Endothelial cell of umbilical vein (primary cell): ENCODE results near the gene SLC1A3. TPM values are rescaled to one million over a fixed set of nuclear protein-coding genes. Genes with fewer than 3 reads are reported as not detected.

Source experiments
- Bru-seq: library from RNA; stranded (reverse); fragments of 400-500 nt; gene quantifications from one replicate; lab custom pipeline; 2021; lab: Mats Ljungman, UMichigan
- BruChase-seq, 2 experiments: library from RNA; stranded (reverse); fragments of 400-500 nt; gene quantifications; one replicate each; lab custom pipeline; 2021; lab: Mats Ljungman, UMichigan
- BruUV-seq: library from RNA; stranded (reverse); fragments of 400-500 nt; replicated peaks from 2 replicates; lab custom pipeline; 2021; lab: Mats Ljungman, UMichigan
- CTCF ChIA-PET: fragments of 300-600, 350-600 bp; sonication (Branson Sonifier 250); formaldehyde crosslinking; loops from one replicate; lab custom pipeline; 2021; ENCODE audit warnings: antibody characterized with exemption, inconsistent platforms; lab: Charles Lee
- POLR2A ChIA-PET: fragments of 300-600, 350-600 bp; sonication (Branson Sonifier 250); formaldehyde crosslinking; loops from one replicate; lab custom pipeline; 2021; ENCODE audit warnings: antibody characterized with exemption, inconsistent platforms; lab: Charles Lee
- DNase-seq: peaks from one replicate; pipeline ENCODE4 v3.0.0-alpha.2; 2011; ENCODE audit warnings: low read depth, low spot score
- FAIRE-seq: peaks from 2 replicates; lab custom pipeline; 2011; peaks lifted over from hg19 to GRCh38; lab: Jason Lieb, UNC
- H2AFZ ChIP-seq: 2 replicates; pipeline ENCODE4 v1.6.0; 2012; ENCODE audit warnings: low read depth, low read length, control low read depth, inconsistent platforms
- H3K27ac ChIP-seq: 2 replicates; pipeline ENCODE4 v1.5.1; 2011; ENCODE audit warnings: low read depth, mild to moderate bottlenecking, control low read depth, low read length, moderate library complexity; ENCODE audit not compliant: insufficient read depth
- H3K27me3 ChIP-seq, 2 experiments: 2 replicates each; pipeline versions ENCODE4 v1.6.0 to v1.6.1; 2011; ENCODE audit warnings: low read length in 2 of 2, mixed read lengths in 1 of 2; ENCODE audit not compliant: control insufficient read depth in 2 of 2, insufficient read depth in 2 of 2
- H3K36me3 ChIP-seq, 2 experiments: 2 replicates in 1 of 2; 3 replicates in 1 of 2; pipeline ENCODE4 v1.5.1; 2011; ENCODE audit warnings: low read length in 2 of 2, mild to moderate bottlenecking in 1 of 2, moderate library complexity in 1 of 2; ENCODE audit not compliant: control insufficient read depth in 2 of 2, insufficient read depth in 2 of 2; ENCODE audit errors: extremely low read depth in 1 of 2
- H3K4me1 ChIP-seq: 3 replicates; pipeline ENCODE4 v1.5.1; 2011; ENCODE audit warnings: mild to moderate bottlenecking, low read length; ENCODE audit not compliant: control insufficient read depth, insufficient read depth; ENCODE audit errors: extremely low read depth
- H3K4me2 ChIP-seq: 2 replicates; pipeline ENCODE4 v1.6.1; 2011; ENCODE audit warnings: low read length, control low read depth, mixed read lengths; ENCODE audit not compliant: insufficient read depth
- H3K4me3 ChIP-seq, 3 experiments: fragments of 200-600 bp in 1 of 3; sonication (generic), shearing (Covaris generic) in 1 of 3; replicated peaks in 1 of 3; 2 replicates each; pipeline ENCODE4 v1.5.1; 2011 to 2016; ENCODE audit warnings: control low read depth in 3 of 3, low read length in 3 of 3, mild to moderate bottlenecking in 2 of 3, inconsistent platforms in 1 of 3, low read depth in 1 of 3, moderate library complexity in 1 of 3; ENCODE audit not compliant: insufficient read depth in 1 of 3
- H3K79me2 ChIP-seq: 2 replicates; pipeline ENCODE4 v1.6.0; 2012; ENCODE audit warnings: low read length, inconsistent platforms; ENCODE audit not compliant: control insufficient read depth, insufficient read depth
- H3K9ac ChIP-seq: replicated peaks from 2 replicates; pipeline ENCODE3; 2011; ENCODE audit warnings: low read length, control low read depth; ENCODE audit not compliant: insufficient read depth; ENCODE audit errors: extremely low read depth
- H3K9me1 ChIP-seq: replicated peaks from 3 replicates; pipeline ENCODE4 v1.6.0; 2011; ENCODE audit warnings: mild to moderate bottlenecking, low read length; ENCODE audit not compliant: control insufficient read depth, insufficient read depth; ENCODE audit errors: extremely low read depth
- H3K9me3 ChIP-seq: replicated peaks from 2 replicates; pipeline ENCODE4 v1.5.1; 2012; ENCODE audit warnings: low read length, inconsistent platforms; ENCODE audit not compliant: control insufficient read depth, insufficient read depth
- H4K20me1 ChIP-seq: replicated peaks from 2 replicates; pipeline ENCODE3; 2011; ENCODE audit warnings: mild to moderate bottlenecking, low read length; ENCODE audit not compliant: control insufficient read depth, insufficient read depth; ENCODE audit errors: extremely low read depth
- EZH2 ChIP-seq: IDR thresholded peaks from 2 replicates; pipeline ENCODE4 v1.6.1; 2012; ENCODE audit warnings: borderline replicate concordance, low read depth, mild to moderate bottlenecking, moderate library complexity, low read length, inconsistent platforms; ENCODE audit not compliant: severe bottlenecking
- FOS ChIP-seq: IDR thresholded peaks from 2 replicates; pipeline ENCODE4 v1.6.1; 2011; ENCODE audit warnings: mild to moderate bottlenecking, low read length, moderate library complexity, borderline replicate concordance; ENCODE audit not compliant: insufficient read depth
- GATA2 ChIP-seq: IDR thresholded peaks from 2 replicates; pipeline ENCODE4 v1.7.0; 2011; ENCODE audit warnings: low read depth, mild to moderate bottlenecking, moderate library complexity, mixed read lengths, low read length; ENCODE audit not compliant: insufficient read length, insufficient read depth
- JUN ChIP-seq: IDR thresholded peaks from 2 replicates; pipeline ENCODE4 v1.6.1; 2011; ENCODE audit warnings: borderline replicate concordance, low read depth; ENCODE audit not compliant: insufficient read length, insufficient read depth
- MYC ChIP-seq: IDR thresholded peaks from one replicate; pipeline ENCODE4 v1.6.1; 2011; ENCODE audit warnings: mild to moderate bottlenecking, low read depth, low read length
- POLR2A ChIP-seq: IDR thresholded peaks from 2 replicates; pipeline ENCODE4 v1.6.1; 2012; ENCODE audit warnings: low read depth, mild to moderate bottlenecking, control low read depth, low read length
- POLR2AphosphoS5 ChIP-seq: IDR thresholded peaks from 2 replicates; pipeline ENCODE4 v1.6.1; 2012; ENCODE audit warnings: low read depth, mild to moderate bottlenecking, control low read depth, low read length, moderate library complexity; ENCODE audit not compliant: insufficient read depth
- dilution Hi-C: fragments of 300-500 bp; cut with MboI; formaldehyde crosslinking; loops from one replicate; pipeline ENCODE4 v1.15.0; 2019; ENCODE audit warnings: low sequenced_read_pairs; ENCODE audit not compliant: extremely low pct_ligation_motif_present
- intact Hi-C: fragments of 100-400 bp; cut with micrococcal nuclease; formaldehyde crosslinking; loops from one replicate; pipeline ENCODE4 v1.10.0; 2022
- long read RNA-seq: library from polyadenylated mRNA; stranded (forward); transcript quantifications from one replicate; pipeline ENCODE4 v2.0.0, GENCODE V29; 2021
- polyA minus RNA-seq, 3 experiments: library from RNA; depleted of rRNA, polyadenylated mRNA; stranded (reverse); fragments of >200 nt; gene quantifications; 1 replicate in 1 of 3; 2 replicates in 2 of 3; pipeline ENCODE4 v1.2.3, GENCODE V29; 2011
- polyA plus RNA-seq, 4 experiments: library from polyadenylated mRNA; depleted of rRNA in 3 of 4; stranded (reverse) in 3 of 4; unstranded in 1 of 4; fragments of >200 nt; gene quantifications; 2 replicates each; pipeline versions ENCODE4 v1.2.1 to v1.2.3, GENCODE V29; 2011 to 2012; ENCODE audit warnings: missing spikeins in 1 of 4
- total RNA-seq: library from RNA; stranded (reverse); gene quantifications from 2 replicates; pipeline ENCODE4 v1.2.3, GENCODE V29; 2021
- TF ChIP-seq, protein P1 (sequence below), 2 donors: IDR thresholded peaks; 1 replicate in 1 of 2; 2 replicates in 1 of 2; pipeline ENCODE4 v1.5.1; 2011; ENCODE audit warnings: low read length in 2 of 2, mild to moderate bottlenecking in 2 of 2, moderate library complexity in 2 of 2, control low read depth in 1 of 2, inconsistent platforms in 1 of 2, low read depth in 1 of 2; ENCODE audit not compliant: insufficient read depth in 1 of 2; ENCODE audit errors: extremely low read depth in 1 of 2
- TF ChIP-seq, protein P2 (sequence below): IDR thresholded peaks from 2 replicates; pipeline ENCODE4 v1.6.1; 2011; ENCODE audit not compliant: insufficient read depth, insufficient read length

The SLC1A3 gene
- total RNA-seq: 0.44 TPM in 1 of 2 replicates, not detected in the other
- polyA plus RNA-seq: 0.13 and 0.36 TPM in 2 replicates
- 0.10 and 0.27 TPM in 2 replicates for polyA plus RNA-seq (2011; cell fraction: cytosol; rRNA removed)
- 0.68 and 1.1 TPM in 2 replicates for polyA plus RNA-seq (2011; cell fraction: nucleus; rRNA removed)
- polyA plus RNA-seq (2012): not detected in 2 replicates
- polyA minus RNA-seq: 0.41 and 1.1 TPM in 2 replicates
- 46.0 TPM for polyA minus RNA-seq (2011; cell fraction: cytosol; rRNA and poly(A)+ RNA removed)
- polyA minus RNA-seq (2011; cell fraction: nucleus; rRNA and poly(A)+ RNA removed): 1.7 and 3.1 TPM in 2 replicates
- percentile 15 among the genes with signal in this experiment for Bru-seq, nascent RNA
- BruChase-seq, experiment 1, labeled RNA remaining after a 6-hour chase: percentile 15 among the genes with signal in this experiment
- percentile 11 among the genes with signal in this experiment for BruChase-seq, experiment 2, labeled RNA remaining after a 2-hour chase
- long read RNA-seq, full-length matches to known transcripts: 1 of 1 reads
- long read RNA-seq, partial matches to known transcripts: 0 of 1 reads
- long read RNA-seq, other reads (novel, unspliced or antisense): 0 of 1 reads

DNA sequence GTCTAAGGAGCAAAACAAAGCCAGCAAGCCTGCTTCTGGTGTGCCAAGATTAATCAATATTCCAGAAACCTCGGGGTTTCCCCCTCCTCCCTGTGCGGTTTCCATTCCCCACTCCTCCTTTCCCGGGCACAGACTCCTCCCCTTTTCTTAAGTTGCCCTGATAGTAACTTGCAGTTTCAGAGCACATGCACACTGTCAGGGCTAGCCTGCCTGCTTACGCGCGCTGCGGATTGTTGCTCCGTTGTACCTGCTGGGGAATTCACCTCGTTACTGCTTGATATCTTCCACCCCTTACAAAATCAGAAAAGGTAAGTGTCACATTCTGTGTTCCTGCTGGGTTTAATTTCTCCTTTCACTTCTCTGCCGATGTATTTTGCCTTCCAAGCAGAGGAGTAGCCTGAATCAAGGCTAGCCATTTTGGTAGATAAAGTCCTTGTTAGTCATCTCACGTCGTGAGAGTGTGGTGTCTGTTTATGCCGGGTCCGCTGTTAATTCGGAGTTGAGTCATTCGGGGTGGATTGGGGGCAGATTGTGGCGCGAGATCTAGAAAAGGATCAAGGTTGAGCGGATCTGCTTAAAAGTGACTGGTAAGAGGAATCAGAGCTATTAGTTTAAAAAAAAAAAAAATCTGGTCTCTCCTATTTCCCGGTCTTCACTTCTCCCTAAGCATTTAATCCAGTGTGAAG, at the start of gene SLC1A3:
TSS of gene SLC1A3 (plus strand) at position 179 of the 686 bp plus-strand sequence. CDS start 1,818 bp downstream, outside the sequence.
- H3K36me3 ChIP-seq: no peaks in the 10 kb centered on the region
- H3K4me2 ChIP-seq: peak within 1 kb of the TSS; percentile 80
- no peaks in the 10 kb centered on the region for H3K9me1 ChIP-seq
- peak; percentile 75 for DNase-seq
- no peak within 1 kb of the TSS for H3K27ac ChIP-seq
- dilution Hi-C loops: no loop called here
- ChIA-PET POLR2A (no interaction called here), CTCF (interaction anchor here (1.2 to 2.9 kb wide), 4 partner anchors 25 to 85 kb away, joined by 3 to 7 read pairs (median 4); no protein-coding TSS in a partner anchor)
- peaks cover 6% of the 10 kb centered on the region for H3K4me1 ChIP-seq
- H3K9me3 ChIP-seq: no peaks in the 10 kb centered on the region
- TF ChIP-seq, protein P1, sequence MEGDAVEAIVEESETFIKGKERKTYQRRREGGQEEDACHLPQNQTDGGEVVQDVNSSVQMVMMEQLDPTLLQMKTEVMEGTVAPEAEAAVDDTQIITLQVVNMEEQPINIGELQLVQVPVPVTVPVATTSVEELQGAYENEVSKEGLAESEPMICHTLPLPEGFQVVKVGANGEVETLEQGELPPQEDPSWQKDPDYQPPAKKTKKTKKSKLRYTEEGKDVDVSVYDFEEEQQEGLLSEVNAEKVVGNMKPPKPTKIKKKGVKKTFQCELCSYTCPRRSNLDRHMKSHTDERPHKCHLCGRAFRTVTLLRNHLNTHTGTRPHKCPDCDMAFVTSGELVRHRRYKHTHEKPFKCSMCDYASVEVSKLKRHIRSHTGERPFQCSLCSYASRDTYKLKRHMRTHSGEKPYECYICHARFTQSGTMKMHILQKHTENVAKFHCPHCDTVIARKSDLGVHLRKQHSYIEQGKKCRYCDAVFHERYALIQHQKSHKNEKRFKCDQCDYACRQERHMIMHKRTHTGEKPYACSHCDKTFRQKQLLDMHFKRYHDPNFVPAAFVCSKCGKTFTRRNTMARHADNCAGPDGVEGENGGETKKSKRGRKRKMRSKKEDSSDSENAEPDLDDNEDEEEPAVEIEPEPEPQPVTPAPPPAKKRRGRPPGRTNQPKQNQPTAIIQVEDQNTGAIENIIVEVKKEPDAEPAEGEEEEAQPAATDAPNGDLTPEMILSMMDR (IDR thresholded peaks at IDR 0.05; ENCODE audit: extremely low read depth in 1 of 2, insufficient read depth in 1 of 2, low read depth in 1 of 2, low read length in 2 of 2): no peak
- no peak for TF ChIP-seq POLR2AphosphoS5
- TF ChIP-seq MYC: no peak
- TF ChIP-seq, protein P2, sequence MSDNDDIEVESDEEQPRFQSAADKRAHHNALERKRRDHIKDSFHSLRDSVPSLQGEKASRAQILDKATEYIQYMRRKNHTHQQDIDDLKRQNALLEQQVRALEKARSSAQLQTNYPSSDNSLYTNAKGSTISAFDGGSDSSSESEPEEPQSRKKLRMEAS: no peak
- TF ChIP-seq FOS: peak; percentile 29
- TF ChIP-seq EZH2: no peak
- no peak for TF ChIP-seq POLR2A
- TF ChIP-seq GATA2: peak; percentile 73
- TF ChIP-seq JUN: no peak
- H3K9ac ChIP-seq: peak within 1 kb of the TSS; percentile 21
- TSS peak; percentile 27 for BruUV-seq
- no peaks in the 10 kb centered on the region for H3K79me2 ChIP-seq
- FAIRE-seq: peak; percentile 91
- H3K27me3 ChIP-seq: peaks cover 17 to 36% of the 10 kb centered on the region in 2 experiments
- H3K4me3 ChIP-seq: peak within 1 kb of the TSS; percentile 26 to 64 (median 37)
- intact Hi-C loops: loop anchor here (1.0 to 5.0 kb wide), 2 partner anchors 31 to 99 kb away; no protein-coding TSS in a partner anchor
- H2AFZ ChIP-seq: peak within 1 kb of the TSS; percentile 88
- H4K20me1 ChIP-seq: no peaks in the 10 kb centered on the region
